Activated B cell treated with CpG ODN at 0.5 μM for 24 hours (primary cell): ENCODE results near the gene NHS. TPM values are rescaled to one million over a fixed set of nuclear protein-coding genes. Genes with fewer than 3 reads are reported as not detected.

Experiments used
- ATAC-seq: fragments of 200-7000 bp; cut with Tn5 transposase; one replicate; pipeline ENCODE4 v1.10.0; 2021; ENCODE audit warnings: low read depth, mild to moderate bottlenecking, moderate library complexity
- CTCF ChIA-PET: fragments of 350-600 bp; sonication (Branson Sonifier 250); formaldehyde crosslinking; loops from one replicate; lab custom pipeline; 2021; ENCODE audit warnings: antibody characterized with exemption; lab: Charles Lee
- POLR2A ChIA-PET: fragments of 350-600 bp; sonication (Branson Sonifier 250); formaldehyde crosslinking; loops from one replicate; lab custom pipeline; 2021; ENCODE audit warnings: antibody characterized with exemption; lab: Charles Lee
- DNase-seq: peaks from one replicate; pipeline ENCODE4 v3.0.0; 2022
- H3K27ac Mint-ChIP-seq: one replicate; pipeline ENCODE4 v1.8.0; 2020; ENCODE audit warnings: mixed read lengths
- H3K27me3 Mint-ChIP-seq: one replicate; pipeline ENCODE4 v1.8.0; 2021; ENCODE audit warnings: mixed read lengths
- H3K36me3 Mint-ChIP-seq: one replicate; pipeline ENCODE4 v1.8.0; 2021; ENCODE audit warnings: low read depth, mixed read lengths
- H3K4me1 Mint-ChIP-seq: one replicate; pipeline ENCODE4 v1.8.0; 2021; ENCODE audit warnings: mixed read lengths
- H3K4me3 Mint-ChIP-seq: one replicate; pipeline ENCODE4 v1.8.0; 2020; ENCODE audit warnings: mild to moderate bottlenecking, mixed read lengths
- H3K9me3 Mint-ChIP-seq: one replicate; pipeline ENCODE4 v1.8.0; 2020; ENCODE audit warnings: mixed read lengths
- intact Hi-C: fragments of 100-400 bp; cut with micrococcal nuclease; formaldehyde crosslinking; loops from one replicate; pipeline ENCODE4 v1.15.1; 2024
- total RNA-seq: library from RNA; stranded (reverse); gene quantifications from 2 replicates; pipeline ENCODE4 v1.2.3, GENCODE V29; 2022
- TF ChIP-seq, protein P1 (sequence below): fragments of 200-600 bp; IDR thresholded peaks from one replicate; pipeline ENCODE4 v1.8.0; 2022; ENCODE audit warnings: antibody characterized with exemption, mild to moderate bottlenecking

The NHS gene
- total RNA-seq, 1 donor from 2014 or later, result not detected

DNA sequence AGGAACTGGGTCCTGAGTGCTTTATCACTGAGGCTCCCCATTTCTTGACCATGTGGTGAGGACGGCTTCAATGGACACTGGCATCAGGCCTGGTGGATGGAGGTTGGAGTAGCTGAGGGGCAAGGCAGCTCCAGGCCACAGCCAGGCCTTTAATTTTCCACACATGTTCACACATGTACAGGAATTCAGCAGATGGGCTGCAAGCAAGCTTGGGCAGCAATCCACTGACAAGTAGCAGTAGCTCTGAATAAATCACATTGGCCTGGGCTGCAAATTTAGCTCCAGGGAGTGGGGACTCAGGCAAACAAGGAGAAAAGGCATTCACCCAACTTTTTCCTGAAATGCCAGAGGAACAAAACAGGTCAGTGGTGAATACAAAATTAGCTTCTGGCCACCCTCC, 254.5 kb downstream of the NHS start:
- DNase-seq (no peak), ATAC-seq (no peak)
- Mint-ChIP-seq H3K4me1 (no peaks in the 10 kb centered on the region), H3K9me3 (no peaks in the 10 kb centered on the region), H3K27ac (no peak overlapping the region), H3K27me3 (no peaks in the 10 kb centered on the region), H3K36me3 (no peaks in the 10 kb centered on the region), H3K4me3 (no peak overlapping the region)
- ChIA-PET POLR2A (no interaction called here), CTCF (no interaction called here)
- intact Hi-C loops, result no loop called here
- TF ChIP-seq, protein P1, sequence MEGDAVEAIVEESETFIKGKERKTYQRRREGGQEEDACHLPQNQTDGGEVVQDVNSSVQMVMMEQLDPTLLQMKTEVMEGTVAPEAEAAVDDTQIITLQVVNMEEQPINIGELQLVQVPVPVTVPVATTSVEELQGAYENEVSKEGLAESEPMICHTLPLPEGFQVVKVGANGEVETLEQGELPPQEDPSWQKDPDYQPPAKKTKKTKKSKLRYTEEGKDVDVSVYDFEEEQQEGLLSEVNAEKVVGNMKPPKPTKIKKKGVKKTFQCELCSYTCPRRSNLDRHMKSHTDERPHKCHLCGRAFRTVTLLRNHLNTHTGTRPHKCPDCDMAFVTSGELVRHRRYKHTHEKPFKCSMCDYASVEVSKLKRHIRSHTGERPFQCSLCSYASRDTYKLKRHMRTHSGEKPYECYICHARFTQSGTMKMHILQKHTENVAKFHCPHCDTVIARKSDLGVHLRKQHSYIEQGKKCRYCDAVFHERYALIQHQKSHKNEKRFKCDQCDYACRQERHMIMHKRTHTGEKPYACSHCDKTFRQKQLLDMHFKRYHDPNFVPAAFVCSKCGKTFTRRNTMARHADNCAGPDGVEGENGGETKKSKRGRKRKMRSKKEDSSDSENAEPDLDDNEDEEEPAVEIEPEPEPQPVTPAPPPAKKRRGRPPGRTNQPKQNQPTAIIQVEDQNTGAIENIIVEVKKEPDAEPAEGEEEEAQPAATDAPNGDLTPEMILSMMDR, result no peak

DNA sequence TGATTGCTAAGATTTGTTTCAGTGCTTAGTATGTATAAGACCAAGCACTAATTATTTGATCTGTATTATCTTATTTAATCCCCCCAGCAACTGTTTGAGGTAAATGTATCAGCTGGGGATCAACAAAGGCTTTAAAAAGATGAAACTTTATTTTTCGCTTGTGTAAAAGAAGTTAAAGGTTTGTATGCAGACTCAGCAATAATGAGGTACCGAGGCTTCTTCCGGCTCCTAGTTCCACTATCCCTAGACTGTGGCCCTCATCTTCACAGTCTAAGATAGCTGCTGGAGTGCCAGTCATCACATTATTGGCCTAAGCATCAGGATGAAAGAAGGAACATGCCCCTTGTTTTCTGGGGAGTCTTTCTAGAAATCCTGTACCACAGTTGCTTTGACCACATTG, 256.6 kb downstream of the NHS start:
- Mint-ChIP-seq H3K4me3 (no peak overlapping the region), H3K4me1 (no peaks in the 10 kb centered on the region), H3K36me3 (no peaks in the 10 kb centered on the region), H3K27ac (no peak overlapping the region), H3K9me3 (no peaks in the 10 kb centered on the region), H3K27me3 (no peaks in the 10 kb centered on the region)
- ChIA-PET POLR2A (no interaction called here), CTCF (no interaction called here)
- ATAC-seq (no peak), DNase-seq (no peak)
- TF ChIP-seq, protein P1, result no peak
- intact Hi-C loops, result no loop called here

DNA sequence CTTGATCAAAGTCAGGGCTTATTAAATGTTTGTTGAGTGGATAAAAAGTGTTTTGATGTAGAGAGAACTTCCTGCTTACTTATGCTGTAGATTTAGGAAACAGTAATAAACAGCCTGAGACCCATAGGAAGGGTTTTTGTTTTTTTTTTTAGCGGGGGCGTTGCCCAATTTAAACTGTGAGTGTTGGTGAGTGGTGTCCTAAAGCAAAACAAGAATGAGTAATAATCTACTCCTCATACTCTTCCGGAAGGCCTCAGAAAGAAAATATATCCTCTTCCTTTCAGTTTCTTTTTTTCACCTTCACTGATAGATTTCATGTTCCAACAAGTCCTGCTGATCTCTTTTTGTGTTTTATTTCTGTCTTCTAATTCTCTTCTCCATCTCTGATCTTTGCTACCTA, 257.9 kb downstream of the NHS start:
- no peaks in the 10 kb centered on the region for H3K27me3 Mint-ChIP-seq
- H3K36me3 Mint-ChIP-seq, result no peaks in the 10 kb centered on the region
- DNase-seq, result no peak
- no peaks in the 10 kb centered on the region for H3K9me3 Mint-ChIP-seq
- ChIA-PET POLR2A (no interaction called here), CTCF (no interaction called here)
- no peak overlapping the region for H3K4me3 Mint-ChIP-seq
- TF ChIP-seq, protein P1, result no peak
- ATAC-seq, result no peak
- no peaks in the 10 kb centered on the region for H3K4me1 Mint-ChIP-seq
- intact Hi-C loops, result no loop called here
- no peak overlapping the region for H3K27ac Mint-ChIP-seq

DNA sequence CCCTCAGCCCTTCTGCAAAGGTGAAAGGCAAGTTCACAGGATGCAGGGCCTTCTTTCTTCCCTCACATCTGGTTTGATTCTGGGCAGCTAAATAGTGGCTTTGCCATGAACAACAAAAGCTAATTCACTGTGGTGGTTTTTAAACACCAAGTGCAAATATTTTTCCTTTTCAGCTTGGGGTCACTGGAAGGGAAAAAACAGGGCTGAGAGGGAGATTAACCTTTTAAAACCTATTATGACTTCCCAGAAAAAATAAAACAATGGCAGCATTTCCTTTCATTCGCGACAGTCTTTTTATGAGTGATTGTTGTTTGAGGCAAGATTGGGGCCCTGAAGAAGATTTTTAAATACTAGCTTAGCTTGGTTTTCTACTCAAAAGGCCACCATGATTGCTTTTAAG, 258.5 kb downstream of the NHS start:
- no peak overlapping the region for H3K27ac Mint-ChIP-seq
- H3K4me1 Mint-ChIP-seq, result no peaks in the 10 kb centered on the region
- no peak overlapping the region for H3K4me3 Mint-ChIP-seq
- H3K36me3 Mint-ChIP-seq, result no peaks in the 10 kb centered on the region
- no peaks in the 10 kb centered on the region for H3K27me3 Mint-ChIP-seq
- POLR2A ChIA-PET, result no interaction called here
- ATAC-seq, result no peak
- intact Hi-C loops, result no loop called here
- CTCF ChIA-PET, result no interaction called here
- no peak for DNase-seq
- H3K9me3 Mint-ChIP-seq, result no peaks in the 10 kb centered on the region
- TF ChIP-seq, protein P1, result no peak

DNA sequence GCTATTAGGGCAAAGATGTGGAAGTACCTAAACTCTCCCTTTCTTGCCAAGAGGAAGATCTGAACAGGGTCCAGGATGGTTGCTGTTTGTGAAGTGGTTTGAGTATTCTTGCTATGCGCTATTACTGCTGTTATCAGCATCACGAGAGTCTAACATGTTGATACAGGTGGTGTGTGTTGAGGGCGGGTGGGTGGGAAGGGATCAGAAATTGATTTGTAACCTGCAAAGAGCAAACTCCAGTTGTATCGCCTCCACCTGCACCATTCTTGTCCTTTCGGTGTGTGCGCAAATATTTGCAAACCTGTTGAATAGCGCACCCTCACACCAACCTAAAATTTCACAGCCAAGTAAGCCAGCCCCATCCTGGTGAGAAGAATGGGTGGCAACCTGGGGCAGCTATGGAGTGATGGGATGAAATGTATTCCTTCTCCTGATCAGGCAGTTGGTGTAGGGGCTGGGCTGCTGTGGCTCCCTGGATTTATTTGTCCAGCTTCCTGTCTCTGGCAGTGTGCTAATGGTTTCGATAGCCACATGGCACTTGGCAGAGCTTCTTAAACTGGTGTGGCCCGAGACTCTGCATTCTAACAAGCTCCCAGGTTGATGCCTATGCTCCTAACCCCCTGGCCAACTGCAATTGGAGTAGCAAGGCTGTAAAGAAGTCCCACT, 259.7 kb downstream of the NHS start:
- ChIA-PET POLR2A (no interaction called here), CTCF (no interaction called here)
- intact Hi-C loops, result no loop called here
- TF ChIP-seq, protein P1, result no peak
- Mint-ChIP-seq H3K36me3 (no peaks in the 10 kb centered on the region), H3K4me3 (no peak overlapping the region), H3K27me3 (no peaks in the 10 kb centered on the region), H3K9me3 (no peaks in the 10 kb centered on the region), H3K27ac (no peak overlapping the region), H3K4me1 (no peaks in the 10 kb centered on the region)
- no peak for DNase-seq
- no peak for ATAC-seq
